Thyroid gland (tissue), 4 donors: ENCODE results near the gene ZNF630.

ENCODE experiments used
- CTCF ChIP-seq, 6 experiments: fragments of 200-600 bp in 3 of 6; fragments of 450-650 bp in 3 of 6; sonication (generic) in 3 of 6; IDR thresholded peaks; one replicate each; pipeline ENCODE4 v1.5.1; 2016 to 2019; ENCODE audit warnings: antibody characterized with exemption in 6 of 6, mild to moderate bottlenecking in 2 of 6, inconsistent platforms in 1 of 6, moderate library complexity in 1 of 6
- POLR2A ChIP-seq, 2 donors: fragments of 450-650 bp; IDR thresholded peaks; one replicate each; pipeline ENCODE4 v1.6.1; 2017; ENCODE audit warnings: antibody characterized with exemption in 2 of 2, mild to moderate bottlenecking in 2 of 2, moderate library complexity in 1 of 2

- no peak for TF ChIP-seq POLR2A (IDR thresholded peaks at IDR 0.05)
- TF ChIP-seq CTCF (IDR thresholded peaks at IDR 0.05) = no peak
These were observed 4.9 kb upstream of the ZNF630 start for GRCh38 chrX:48076343-48076742.
